NK-92 (cell line): ENCODE measurements around the gene ITIH4.

ENCODE experiments used
- DNase-seq: peaks from one replicate; lab custom pipeline; 2025; ENCODE audit not compliant: unreplicated experiment; lab: John Stamatoyannopoulos, UW

ITIH4 gene

DNA sequence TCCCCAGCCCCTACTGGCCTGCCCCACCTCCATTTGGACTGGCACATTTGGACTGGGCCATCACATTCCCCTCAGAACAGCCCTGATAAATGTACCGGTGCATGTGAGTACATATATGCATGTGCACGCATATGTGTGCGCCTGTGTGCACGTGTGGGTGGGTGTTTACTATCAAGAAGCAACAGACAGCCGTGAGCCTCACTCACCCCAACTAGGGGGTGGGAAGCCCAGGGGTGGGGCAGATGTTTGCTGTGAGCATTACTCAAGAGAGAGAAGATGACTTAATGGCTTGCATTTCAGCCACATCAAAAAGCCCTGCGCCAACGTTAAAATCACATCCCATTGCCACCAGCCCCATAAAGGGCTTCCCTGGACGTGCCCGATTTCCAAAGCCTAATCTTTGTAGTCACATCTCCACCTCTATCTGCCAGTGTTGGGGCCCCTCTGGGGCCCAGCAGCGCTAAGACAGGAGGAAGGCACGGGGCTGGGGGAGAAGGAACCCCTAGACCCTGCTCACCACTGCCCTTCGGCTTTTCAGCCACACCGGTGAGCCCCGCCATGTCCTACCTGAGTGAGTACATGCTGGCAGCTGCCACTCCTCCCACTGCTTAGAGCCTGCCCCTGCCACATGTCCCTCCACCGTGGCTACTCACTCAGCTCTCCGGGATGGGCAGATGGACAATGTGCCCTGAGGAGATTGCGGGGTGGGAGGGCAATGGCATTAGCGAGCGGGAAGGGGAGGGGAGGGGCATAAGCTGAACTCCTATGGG is 25.0 kb downstream of the ITIH4 start:
- DNase-seq: no peak

GRCh38 chr3:52801839-52802238 is 28.6 kb downstream of the ITIH4 start:
- no peak for DNase-seq

DNA sequence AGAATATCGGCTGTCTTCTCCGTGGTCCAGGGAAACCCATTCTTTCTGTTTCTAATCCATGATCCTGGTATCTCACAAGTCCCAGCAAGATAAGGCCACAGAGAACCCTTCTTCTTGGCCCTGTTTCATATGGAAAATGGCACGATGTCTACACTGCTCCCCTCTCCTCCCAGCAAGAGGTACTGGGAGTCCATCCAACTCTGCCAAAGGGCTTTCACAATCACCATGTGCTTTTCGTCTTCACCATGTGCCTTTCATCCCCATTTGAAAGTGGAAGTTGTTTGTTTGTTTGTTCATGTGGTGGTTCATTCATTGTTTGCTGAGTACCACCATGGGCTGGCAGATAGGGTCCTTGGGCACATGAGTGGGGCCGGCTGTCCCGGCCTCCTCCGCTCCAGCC is 30.4 kb downstream of the ITIH4 start:
- no peak for DNase-seq

GRCh38 chr3:52798978-52799476 is 31.4 kb downstream of the ITIH4 start:
- DNase-seq: no peak

DNA sequence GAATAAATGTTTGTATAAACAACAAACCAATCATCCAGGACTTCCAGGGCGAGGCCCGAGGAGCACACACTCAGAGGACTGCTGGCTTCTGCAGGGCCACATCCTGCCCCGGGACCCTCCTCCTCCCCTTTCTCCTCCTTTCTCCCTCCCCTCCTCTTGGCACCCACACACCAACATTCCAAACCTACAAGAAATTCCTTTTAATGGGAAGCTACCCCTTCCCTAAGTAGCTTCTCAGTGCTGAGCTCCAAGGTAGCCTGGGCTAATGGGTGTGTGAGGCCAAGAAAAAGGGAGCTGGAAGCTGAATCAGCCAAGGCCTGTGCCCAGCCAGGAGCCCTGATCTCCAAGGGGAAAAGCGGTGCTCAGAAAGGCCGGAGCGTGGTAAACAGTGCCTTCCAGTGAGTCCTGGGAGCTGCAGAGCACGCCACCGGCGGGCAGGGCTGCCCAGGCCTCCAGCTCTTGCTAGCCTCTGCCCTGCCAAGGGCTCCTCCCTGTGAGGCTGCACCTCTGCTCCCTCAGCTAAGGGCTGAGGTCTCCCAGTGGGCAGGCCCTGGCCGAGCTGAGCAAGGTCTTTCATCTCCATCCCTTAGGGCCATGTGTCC is 32.0 kb downstream of the ITIH4 start:
- DNase-seq: no peak

GRCh38 chr3:52796411-52796810 is 34.1 kb downstream of the ITIH4 start:
- no peak for DNase-seq

DNA sequence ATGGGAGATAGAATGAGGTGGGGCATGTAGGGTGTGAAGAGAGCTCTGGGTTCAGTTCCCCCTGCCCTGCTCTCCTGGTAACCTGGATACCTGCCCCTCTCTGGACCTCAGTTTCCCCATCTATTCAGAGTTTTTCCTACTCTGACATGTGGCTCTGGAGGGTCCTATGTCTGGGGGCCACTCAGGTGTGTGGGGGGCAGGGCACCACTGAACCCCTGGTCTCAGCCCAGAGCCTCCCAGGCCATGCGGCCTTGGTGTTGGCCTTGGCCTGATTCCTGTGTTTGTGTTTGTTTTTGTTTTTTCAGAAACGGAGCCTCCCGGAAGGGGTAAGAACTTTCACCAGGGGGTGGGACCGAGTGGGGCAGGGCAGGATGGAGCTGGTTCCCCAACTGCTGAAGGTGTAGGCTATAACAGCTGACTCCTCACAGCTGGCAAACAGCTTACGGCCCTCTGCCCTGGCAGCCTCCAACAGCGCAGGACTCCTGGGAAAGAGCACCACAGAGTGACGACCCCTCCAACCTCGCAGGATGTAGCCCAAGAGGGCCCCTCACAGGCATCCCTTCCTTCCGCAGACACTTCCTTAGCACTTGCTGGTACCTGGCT is 35.1 kb downstream of the ITIH4 start:
- no peak for DNase-seq

DNA sequence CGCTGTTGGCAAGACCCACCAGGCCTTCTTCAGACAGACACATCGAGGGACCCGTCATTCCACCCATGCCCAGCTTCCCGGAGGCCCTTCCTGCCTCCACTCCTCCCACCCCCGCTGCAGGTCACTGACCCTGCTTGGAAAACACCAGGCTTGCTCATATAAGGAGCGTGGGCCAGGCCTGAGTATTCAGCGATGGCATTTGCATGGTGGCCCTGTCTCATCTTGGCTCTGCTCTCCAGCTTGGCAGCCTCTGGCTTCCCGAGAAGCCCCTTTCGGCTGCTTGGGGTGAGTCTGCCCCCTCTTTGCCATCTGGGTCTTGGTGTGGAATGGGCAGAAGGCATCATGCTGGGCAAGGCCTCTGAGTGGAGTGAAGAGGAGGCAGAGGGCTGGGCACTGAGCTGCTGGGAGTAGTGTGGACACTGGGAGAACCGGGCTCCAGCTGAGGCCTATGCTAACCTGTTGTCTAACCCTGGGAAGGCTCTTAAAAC is 35.8 kb downstream of the ITIH4 start, which contains the start of gene ITIH3:
Gene ITIH3, plus strand, starts transcription at position 185 of the 488 bp plus-strand sequence. Its CDS starts 8 bp downstream, at position 193.
- DNase-seq: no peak

GRCh38 chr3:52793702-52794611 is 36.5 kb downstream of the ITIH4 start:
- DNase-seq: no peak

DNA sequence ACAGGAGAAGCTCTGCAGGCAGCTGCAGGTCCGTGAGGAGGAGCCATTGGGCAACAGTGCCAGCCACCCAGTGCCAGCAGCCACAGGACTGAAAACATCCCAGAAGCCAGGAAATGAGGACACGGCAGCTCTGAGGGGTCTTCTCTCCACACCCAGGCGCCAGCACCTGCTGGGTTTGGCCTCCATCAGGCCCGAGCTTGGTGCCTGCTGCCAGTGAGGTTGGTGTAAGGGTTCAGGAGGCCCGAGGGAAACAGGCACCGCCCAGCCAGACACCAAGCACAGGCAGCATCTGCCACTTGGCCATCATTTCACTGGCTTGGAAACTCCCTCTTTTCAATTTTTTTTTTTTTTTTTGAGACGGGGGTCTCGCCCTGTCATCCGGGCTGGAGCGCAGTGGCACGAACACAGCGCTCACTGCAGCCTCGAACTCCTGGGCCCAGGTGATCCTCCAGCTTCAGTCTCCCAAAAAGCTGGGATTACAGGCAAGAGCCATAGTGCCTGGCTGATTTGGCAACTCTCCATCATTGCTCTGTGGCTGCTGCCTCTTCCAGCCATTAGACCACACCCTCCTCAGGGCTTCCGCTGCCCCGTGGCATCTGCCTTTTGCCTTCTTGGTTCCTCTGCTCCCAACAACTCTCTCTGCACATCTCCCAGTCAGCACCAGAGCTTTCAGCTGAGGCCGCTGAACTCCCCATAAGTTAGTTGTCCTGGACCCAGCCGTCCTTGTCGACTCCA is 37.3 kb downstream of the ITIH4 start:
- DNase-seq: no peak

DNA sequence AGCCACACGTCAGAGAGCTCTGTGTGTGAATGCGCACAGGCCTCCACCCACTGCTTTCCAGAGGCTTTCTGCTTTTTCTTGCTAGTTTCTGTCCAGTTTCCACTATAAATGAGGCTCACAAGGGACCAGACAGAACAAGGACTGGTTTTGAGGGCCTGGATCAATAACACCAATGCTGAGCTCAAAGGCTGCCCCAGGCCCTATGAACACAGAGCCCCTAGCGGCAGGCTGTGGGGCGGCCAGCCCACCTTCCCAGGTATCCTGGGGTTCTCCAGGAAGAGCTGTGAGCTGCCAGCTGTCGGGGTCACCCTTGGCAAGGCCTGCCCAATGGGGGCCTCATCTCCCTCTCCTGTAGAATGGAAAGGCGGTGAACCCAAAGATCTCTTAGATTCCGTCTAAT is 38.1 kb downstream of the ITIH4 start:
- DNase-seq: no peak

DNA sequence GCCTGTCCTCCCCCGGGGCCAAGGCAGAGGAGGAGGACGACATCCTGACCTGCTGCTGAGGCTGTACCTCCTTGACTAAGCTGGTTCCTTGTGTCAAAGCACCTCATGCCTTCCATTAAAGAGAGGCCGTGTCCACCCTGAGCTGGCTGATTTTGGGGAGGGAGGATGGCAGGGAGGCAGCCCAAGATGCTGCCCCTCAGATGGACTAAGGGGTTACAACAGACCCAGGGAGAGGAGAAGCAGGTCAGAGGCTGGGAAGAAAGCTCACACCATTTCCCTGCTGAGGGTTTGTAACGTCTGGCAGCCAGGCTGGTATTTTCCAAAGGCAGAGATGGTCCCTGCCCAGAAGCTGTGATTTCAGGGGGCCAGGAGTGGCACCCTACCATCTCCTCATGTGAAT is 38.5 kb downstream of the ITIH4 start:
- DNase-seq: no peak

DNA sequence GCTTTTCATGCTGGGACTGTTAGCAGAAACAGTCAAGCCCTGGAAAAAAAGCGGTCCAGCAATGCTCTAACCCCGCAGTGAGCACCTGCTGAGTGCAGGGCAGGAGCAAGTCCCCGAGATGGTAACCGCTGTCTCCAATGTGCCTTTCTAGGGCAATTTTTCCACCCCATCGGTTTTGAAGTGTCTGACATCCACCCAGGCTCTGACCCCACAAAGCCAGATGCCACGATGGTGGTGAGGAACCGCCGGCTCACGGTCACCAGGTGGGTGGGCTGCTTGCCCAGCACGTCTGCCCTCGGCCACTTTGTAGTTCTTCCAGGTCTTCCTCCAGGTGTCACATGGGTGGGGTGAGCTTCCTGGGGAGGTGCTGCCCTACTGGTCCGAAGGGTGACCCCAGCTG is 39.1 kb downstream of the ITIH4 start:
- DNase-seq: no peak

- DNase-seq: no peak
These were observed 39.7 kb downstream of the ITIH4 start for GRCh38 chr3:52790741-52791140.

DNA sequence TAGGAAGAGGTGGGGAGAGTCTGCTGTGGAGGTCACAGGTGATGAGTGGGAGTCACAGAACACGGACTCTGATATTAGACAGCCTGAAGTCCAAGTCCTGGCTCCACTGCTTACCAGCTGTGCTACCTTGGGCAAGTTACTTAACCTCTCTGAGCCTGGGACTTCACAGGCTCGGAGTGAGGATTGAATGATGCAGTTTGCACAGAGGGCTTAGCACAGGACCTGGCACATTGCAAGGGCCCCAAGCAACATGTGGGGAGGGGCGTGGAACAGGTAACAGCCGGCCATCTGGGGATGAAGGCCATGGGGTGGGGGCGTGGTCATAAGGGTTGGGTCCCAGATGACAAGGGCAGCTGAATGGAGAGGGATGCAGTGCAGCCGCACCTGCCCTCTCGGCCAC is 40.1 kb downstream of the ITIH4 start:
- no peak for DNase-seq

- DNase-seq: no peak
These were observed 40.8 kb downstream of the ITIH4 start for GRCh38 chr3:52789746-52790040.

DNA sequence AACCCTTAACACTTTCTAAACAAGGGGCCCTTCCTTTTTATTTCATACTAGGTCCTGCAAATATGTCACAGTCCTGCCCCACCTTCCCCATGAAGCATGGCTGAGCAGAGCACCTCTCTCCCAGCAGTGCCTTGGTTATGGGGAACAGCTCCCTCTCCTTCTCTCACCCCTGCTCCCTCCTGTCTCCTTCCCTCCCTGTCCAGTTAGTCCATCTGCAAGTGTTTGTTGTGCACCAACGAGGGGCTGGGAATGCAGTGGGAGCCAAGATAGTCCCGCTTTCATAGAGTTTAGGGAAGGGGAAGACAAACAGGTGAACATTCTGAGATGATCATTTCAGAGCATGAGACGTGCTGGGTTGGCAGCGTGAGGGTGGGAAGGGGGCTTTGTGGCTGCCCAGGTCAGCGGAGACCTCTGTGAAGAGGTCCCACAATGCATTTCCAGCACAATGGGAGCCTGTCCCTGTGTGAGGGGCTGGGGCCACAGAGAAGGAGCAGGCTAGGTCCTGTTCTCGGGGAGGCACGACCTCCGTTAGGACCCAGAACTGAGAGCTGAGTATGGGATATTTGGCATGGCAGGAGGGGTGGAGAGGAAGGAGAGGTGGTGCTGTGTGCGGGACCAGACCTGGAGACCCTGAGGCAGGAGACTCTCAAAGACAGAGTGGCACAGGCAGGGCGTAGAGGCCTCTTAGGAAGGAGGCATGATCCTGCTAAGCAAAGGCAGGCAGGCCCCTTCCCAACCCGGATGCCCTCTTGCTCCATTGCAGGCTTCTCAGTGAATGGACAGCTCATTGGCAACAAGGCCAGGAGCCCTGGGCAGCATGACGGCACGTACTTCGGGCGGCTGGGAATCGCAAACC is 41.4 kb downstream of the ITIH4 start:
- DNase-seq: no peak

DNA sequence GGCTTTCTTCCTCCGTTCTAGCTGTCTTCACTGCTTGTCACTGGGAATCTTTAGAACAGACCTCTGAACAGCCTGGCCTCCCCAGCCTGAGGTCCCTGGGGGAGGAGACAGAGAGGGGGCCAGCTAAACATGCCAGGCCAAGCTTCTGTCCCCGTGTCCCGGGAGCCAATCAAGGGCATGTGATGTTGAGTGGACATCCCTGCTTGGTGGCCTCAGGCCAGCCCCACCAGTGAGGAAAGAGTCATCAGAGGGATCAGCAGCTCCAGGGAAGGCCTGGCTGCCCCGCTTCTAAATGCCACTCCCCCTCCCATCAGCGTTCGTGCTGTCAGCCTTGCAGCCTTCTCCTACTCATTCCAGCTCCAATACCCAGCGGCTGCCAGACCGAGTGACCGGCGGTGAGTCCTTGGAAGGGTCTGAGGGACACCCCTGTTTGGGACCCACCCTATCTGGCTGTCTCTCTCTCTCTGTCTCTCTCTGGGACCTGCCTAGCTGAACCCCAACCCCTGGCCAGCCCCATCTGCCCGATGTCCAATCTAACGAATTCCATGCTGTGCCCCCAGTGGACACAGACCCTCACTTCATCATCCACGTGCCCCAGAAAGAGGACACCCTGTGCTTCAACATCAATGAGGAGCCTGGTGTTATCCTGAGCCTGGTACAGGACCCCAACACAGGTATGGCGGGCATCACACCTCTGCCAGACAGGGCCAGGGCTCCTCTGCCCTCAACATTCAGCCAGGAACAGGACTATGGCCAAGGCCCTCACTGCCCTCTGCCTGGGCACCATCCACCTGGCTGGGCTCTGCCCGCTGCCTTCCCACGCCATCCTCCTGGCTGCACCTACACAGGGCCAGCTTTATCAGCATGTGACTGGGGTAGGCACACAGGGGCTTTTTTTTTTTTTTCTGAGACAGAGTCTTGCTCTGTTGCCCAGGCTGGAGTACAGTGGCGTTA is 42.5 kb downstream of the ITIH4 start:
- no peak for DNase-seq
